Keratinocyte (primary cell): Measurements from ENCODE around the gene C5AR1.

ENCODE experiments used
- EZH2 ChIP-seq: IDR thresholded peaks from one replicate; pipeline ENCODE4 v1.6.1; 2012; ENCODE audit warnings: inconsistent platforms, mild to moderate bottlenecking, low read length, moderate library complexity
- TF ChIP-seq, protein P1 (sequence below), 3 experiments: IDR thresholded peaks in 1 of 3; conservative IDR thresholded peaks in 1 of 3; optimal IDR thresholded peaks in 1 of 3; 2 replicates in 2 of 3; 3 replicates in 1 of 3; pipeline versions ENCODE3 to v1.5.1; 2011; ENCODE audit warnings: low read length in 3 of 3, mild to moderate bottlenecking in 3 of 3, moderate library complexity in 2 of 3, control low read depth in 1 of 3, inconsistent platforms in 1 of 3; ENCODE audit not compliant: insufficient read depth in 2 of 3; ENCODE audit errors: extremely low read depth in 1 of 3

DNA sequence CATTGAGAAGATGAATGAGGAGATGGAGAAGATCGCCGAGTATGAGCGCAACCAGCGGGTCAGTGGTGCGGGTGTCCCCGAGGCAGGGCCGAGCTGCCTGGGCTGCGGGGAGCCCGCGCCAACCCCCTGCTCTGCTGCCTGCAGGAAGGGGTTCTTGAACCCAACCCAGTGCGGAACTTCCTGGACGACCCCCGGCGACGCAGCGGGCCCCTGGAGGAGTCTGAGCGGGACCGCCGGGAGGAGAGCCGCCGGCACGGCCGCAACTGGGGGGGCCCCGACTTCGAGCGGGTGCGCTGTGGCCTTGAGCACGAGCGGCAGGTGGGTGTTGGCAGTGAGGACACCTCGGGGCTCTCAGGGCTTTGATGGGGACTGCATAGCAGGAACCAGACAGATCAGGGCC, 45.0 kb upstream of the C5AR1 start:
- TF ChIP-seq, protein P1, sequence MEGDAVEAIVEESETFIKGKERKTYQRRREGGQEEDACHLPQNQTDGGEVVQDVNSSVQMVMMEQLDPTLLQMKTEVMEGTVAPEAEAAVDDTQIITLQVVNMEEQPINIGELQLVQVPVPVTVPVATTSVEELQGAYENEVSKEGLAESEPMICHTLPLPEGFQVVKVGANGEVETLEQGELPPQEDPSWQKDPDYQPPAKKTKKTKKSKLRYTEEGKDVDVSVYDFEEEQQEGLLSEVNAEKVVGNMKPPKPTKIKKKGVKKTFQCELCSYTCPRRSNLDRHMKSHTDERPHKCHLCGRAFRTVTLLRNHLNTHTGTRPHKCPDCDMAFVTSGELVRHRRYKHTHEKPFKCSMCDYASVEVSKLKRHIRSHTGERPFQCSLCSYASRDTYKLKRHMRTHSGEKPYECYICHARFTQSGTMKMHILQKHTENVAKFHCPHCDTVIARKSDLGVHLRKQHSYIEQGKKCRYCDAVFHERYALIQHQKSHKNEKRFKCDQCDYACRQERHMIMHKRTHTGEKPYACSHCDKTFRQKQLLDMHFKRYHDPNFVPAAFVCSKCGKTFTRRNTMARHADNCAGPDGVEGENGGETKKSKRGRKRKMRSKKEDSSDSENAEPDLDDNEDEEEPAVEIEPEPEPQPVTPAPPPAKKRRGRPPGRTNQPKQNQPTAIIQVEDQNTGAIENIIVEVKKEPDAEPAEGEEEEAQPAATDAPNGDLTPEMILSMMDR (optimal IDR thresholded peaks at IDR 0.05 in 1 of 3, IDR thresholded peaks at IDR 0.05 in 1 of 3, conservative IDR thresholded peaks at IDR 0.05 in 1 of 3; ENCODE audit: extremely low read depth in 1 of 3, insufficient read depth in 2 of 3, low read length in 3 of 3): no peak
- no peak for TF ChIP-seq EZH2
